GM12864 (cell line): ENCODE data around the gene GGACT.

Source experiments
- DNase-seq: peaks from one replicate; pipeline ENCODE4 v3.0.0-alpha.2; 2011; ENCODE audit warnings: low read depth
- H3K4me3 ChIP-seq: 2 replicates; pipeline ENCODE4 v1.5.1; 2011; ENCODE audit warnings: mild to moderate bottlenecking, low read depth, low read length, control low read depth
- TF ChIP-seq, protein P1 (sequence below): IDR thresholded peaks from 2 replicates; pipeline ENCODE4 v1.5.1; 2011; ENCODE audit warnings: low read depth, mild to moderate bottlenecking, moderate library complexity, low read length, control low read depth, inconsistent platforms; ENCODE audit errors: missing control alignments

The GGACT gene

DNA sequence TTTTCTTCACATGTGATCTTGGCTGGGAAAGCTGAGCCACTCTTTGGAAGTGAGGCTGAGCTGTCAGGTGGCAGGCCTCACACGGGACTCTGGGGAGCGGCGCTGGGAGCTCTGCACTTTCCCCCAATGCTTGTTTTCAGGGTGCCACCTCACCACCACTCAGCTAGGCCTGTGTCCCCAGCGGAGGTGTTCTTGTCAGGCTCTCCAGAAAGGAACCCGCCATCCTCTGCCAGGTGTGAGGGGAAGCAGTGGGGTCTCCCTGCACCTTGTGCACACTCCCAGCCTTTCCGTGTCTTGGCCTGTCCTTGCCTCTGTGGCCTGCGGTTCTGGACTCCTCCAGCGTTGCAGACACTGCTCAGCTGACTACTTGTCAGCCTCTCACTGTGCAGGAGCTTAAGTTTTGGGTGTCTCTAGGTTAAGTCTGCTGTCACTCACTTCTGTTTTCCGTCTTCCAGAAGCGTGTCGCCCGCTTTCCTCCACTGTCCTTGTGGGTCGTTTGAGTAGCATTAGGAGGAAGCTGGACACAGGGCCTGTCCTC, 51.9 kb downstream of the GGACT start:
- no peak overlapping the region for H3K4me3 ChIP-seq
- no peak for DNase-seq
- TF ChIP-seq, protein P1, sequence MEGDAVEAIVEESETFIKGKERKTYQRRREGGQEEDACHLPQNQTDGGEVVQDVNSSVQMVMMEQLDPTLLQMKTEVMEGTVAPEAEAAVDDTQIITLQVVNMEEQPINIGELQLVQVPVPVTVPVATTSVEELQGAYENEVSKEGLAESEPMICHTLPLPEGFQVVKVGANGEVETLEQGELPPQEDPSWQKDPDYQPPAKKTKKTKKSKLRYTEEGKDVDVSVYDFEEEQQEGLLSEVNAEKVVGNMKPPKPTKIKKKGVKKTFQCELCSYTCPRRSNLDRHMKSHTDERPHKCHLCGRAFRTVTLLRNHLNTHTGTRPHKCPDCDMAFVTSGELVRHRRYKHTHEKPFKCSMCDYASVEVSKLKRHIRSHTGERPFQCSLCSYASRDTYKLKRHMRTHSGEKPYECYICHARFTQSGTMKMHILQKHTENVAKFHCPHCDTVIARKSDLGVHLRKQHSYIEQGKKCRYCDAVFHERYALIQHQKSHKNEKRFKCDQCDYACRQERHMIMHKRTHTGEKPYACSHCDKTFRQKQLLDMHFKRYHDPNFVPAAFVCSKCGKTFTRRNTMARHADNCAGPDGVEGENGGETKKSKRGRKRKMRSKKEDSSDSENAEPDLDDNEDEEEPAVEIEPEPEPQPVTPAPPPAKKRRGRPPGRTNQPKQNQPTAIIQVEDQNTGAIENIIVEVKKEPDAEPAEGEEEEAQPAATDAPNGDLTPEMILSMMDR = no peak

- DNase-seq = no peak
- TF ChIP-seq, protein P1 = no peak
- H3K4me3 ChIP-seq = no peak overlapping the region
Measured at GRCh38 chr13:100535426-100536135, 53.0 kb downstream of the GGACT start.

DNA sequence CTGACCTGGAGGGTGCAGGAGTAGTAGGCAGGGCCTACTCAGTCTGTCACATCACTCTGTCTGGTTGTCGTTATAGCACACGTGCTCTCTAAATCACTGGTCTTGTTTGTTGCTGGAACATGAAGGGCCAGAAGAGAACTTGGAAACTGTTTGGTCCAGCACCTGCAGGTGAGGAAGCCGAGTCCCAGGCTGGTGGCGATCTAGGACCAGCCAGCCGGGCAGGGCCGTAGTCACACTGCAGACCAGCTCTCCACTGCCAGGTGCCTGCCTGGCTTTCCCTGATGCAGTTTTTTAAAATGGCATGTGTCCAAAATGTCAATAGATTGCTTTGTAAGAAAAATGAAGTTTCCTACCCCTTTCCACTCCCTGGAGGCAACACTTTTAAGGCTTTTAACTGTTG, 53.7 kb downstream of the GGACT start:
- TF ChIP-seq, protein P1 = no peak
- H3K4me3 ChIP-seq = no peak overlapping the region
- no peak for DNase-seq

DNA sequence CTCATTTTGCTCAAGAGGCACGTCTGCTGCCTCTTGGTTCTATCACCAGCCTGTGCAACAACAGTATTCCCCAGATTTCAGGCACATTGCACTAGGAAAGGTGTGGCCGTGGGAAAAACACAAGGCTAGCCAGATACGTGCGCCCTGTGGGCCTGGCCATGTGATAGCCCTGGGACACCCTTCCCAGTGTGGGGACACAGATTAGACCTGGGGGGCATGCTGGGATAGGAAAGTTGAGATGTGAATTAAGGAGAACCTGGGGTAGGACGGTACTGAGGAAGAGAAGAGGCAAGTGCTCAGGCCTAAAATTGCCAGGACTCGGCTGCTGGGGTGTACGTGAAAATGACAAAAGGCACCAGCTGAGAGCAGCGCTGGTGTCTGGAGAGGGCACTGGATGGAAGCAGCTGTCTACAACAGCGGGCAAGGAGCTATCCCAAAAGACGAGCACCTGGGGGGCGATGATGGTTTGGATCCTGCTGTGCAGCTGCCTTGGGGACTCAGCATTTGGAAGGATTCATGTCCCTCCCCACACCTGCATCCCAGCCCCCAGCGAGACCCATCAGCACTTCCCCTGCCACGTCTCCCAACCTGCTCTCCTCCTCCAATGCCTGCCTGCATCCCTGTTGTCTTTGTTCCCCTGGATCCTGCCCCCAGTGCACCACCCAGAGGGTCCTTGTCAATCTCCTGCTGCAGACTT, 54.3 kb downstream of the GGACT start:
- TF ChIP-seq, protein P1 = no peak
- no peak overlapping the region for H3K4me3 ChIP-seq
- no peak for DNase-seq

- H3K4me3 ChIP-seq = no peak overlapping the region
Measured at GRCh38 chr13:100533588-100534041, 55.0 kb downstream of the GGACT start.

DNA sequence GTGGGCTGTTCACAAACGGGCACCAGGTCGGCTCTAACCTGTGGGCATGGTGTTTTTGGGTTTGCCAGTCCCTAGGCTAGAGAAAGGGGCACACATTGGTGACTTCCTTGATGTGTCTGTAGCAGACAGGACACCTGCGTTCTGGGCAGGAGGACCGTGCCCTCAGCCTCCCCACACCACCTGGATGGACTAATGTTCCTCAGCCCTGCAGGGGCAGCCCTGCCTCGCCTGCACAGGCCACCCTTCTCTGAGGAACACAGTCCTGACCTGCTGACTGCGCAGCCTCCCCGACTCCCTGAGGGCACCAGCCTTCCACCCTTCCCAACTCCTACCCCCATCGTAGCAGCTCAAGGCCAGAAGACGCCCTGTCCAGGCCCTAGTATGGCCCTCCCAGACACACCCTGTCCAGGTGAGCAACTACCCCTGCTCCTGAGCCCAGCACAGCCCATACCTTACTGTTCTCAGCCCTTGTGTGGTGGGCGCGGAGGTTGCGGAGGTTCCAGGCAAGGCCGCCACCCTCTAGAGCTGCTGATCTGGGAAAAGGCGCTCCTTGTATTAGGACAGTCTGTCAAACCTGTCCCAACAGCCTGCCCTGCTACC, 55.7 kb downstream of the GGACT start:
- TF ChIP-seq, protein P1 = no peak
- no peak overlapping the region for H3K4me3 ChIP-seq
- DNase-seq = no peak

More at GRCh38 chr13:100533588-100534041, 55.0 kb downstream of the GGACT start:
- TF ChIP-seq, protein P1 = no peak
- DNase-seq = no peak
